ENCODE measurements around the gene ONECUT2.

Gene ONECUT2

DNA sequence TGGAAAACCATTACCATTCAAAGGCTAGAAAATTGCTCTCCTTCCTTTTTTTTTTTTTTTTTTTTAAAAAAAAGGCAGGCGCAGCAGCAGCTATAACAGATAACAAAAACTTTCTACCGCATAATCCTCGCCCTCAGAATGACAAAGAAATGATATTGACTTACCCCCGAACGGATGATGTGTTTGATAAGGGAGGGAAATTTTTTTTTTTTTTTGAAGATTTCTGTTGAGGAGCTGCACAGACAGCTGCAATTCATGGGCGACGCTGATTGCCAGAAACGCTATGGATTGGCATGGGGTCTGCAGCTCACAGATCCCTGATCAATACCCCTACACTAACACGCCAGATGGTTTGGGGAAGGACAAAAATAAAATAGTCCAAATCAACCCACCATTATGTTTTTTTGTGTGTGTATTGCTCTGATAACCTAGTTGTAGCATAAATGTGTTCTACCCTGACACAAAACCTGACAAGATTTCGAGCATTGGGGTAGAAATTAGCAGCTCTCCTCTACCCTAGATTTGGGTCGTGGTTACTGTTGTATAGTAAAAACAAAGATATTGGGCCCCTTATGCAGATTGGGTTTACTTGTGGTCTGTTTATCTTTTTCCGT lies 3.6 kb upstream of the ONECUT2 start:
- no peak for DNase-seq

DNA sequence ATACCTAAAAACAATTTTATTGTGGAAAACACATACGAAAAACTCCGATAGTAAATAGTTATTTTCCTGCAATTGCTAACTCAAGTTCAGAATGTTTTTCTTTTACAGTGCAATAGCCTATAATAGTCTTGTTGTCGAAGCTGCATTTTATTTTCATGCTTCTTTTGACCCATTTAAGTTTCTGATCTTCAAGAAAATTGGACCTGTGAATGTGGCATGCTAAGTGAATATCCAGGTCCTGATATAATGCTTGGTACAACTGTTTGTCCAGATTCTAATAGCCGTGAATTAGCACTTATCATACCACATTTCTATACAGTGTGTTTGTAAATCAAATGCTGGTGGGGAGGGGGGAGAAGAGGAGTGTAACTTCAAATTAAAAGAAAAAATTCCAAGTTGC lies 3.0 kb upstream of the ONECUT2 start:
- DNase-seq = no peak

DNA sequence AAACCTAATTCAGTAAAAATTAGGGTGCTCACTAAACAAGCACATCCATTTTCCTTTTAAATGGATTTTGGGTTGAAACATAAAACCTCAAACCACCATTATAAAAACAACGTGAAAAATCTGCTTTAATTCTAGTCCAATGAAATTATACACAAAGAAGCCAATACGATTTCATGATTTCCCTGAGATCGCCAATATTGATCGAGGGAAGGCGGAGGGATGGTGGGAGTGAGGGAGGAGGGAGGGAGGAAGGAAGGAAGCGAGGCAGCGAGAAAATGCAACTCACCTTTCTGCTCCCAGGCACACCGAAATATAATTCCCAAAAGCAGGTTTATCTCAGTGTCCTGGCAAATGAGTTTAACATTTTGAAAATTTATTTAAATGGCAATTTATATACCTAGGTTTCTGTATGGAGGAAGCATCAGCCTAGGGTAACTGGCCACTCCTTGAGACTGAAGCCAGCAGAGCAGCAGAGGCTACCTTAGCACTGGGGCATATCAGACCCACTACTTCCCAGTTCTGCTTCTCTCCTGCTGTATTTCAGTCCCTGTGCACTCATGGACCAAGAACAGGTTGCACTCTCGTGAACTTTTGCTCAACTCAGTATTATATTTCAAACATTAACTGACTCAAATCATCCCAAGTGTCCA lies 2.3 kb upstream of the ONECUT2 start:
- DNase-seq = no peak

DNA sequence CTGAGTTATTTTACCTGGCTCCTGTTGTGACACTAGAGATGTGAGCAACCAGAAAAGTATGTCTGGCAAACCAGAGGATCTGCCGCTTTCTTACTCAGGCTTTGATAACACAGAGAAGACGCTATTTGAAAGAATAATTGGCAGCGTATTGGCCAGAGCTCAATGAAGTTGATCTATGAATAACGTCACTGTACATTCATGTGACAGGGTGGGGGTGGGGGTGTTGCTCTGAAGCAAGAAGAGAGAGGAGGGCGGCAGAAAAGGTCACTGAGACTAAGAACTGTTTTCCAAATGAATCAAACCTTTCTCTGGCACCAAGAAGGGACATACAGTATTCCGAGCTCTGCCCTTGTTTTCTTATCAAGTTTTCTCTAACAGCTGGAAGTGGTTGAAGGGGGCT lies 1.7 kb upstream of the ONECUT2 start:
- DNase-seq = no peak

DNA sequence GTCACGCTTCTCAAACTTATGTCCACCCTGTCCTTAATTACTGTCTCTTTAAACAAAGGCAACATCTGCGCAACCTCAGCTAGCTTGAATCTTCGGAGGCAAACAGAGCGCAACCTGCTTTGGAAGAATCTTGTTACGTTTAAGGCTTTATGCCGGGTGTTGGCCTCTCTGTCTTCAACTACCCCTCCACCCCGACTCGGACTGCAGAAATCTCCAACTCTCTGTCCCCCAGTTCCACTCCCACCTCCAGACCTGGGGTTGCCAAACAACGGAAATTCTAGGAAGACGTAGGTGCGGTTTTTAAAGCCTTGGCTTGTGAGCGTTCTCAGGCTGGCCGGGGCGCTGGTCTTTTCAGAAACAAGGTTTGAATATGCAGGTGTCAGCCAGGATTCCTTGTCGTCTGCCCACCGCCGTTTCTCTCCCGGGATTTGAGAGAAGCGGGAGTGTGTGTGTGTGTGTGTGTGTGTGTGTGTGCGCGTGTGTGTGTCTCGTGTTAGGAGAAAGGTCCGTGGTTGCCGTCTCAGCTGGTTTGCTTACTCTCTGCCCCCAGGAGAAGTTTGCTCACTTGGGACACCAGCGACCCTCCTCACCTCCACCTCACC lies 1.1 kb upstream of the ONECUT2 start:
- DNase-seq = no peak

DNA sequence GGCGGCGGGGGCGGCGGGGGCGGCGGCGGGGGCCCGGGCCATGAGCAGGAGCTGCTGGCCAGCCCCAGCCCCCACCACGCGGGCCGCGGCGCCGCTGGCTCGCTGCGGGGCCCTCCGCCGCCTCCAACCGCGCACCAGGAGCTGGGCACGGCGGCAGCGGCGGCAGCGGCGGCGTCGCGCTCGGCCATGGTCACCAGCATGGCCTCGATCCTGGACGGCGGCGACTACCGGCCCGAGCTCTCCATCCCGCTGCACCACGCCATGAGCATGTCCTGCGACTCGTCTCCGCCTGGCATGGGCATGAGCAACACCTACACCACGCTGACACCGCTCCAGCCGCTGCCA lies 644 bp downstream of the ONECUT2 start:
- DNase-seq = no peak

DNA sequence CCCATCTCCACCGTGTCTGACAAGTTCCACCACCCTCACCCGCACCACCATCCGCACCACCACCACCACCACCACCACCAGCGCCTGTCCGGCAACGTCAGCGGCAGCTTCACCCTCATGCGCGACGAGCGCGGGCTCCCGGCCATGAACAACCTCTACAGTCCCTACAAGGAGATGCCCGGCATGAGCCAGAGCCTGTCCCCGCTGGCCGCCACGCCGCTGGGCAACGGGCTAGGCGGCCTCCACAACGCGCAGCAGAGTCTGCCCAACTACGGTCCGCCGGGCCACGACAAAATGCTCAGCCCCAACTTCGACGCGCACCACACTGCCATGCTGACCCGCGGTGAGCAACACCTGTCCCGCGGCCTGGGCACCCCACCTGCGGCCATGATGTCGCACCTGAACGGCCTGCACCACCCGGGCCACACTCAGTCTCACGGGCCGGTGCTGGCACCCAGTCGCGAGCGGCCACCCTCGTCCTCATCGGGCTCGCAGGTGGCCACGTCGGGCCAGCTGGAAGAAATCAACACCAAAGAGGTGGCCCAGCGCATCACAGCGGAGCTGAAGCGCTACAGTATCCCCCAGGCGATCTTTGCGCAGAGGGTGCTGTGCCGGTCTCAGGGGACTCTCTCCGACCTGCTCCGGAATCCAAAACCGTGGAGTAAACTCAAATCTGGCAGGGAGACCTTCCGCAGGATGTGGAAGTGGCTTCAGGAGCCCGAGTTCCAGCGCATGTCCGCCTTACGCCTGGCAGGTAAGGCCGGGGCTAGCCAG lies 1.2 kb downstream of the ONECUT2 start:
- DNase-seq = no peak

DNA sequence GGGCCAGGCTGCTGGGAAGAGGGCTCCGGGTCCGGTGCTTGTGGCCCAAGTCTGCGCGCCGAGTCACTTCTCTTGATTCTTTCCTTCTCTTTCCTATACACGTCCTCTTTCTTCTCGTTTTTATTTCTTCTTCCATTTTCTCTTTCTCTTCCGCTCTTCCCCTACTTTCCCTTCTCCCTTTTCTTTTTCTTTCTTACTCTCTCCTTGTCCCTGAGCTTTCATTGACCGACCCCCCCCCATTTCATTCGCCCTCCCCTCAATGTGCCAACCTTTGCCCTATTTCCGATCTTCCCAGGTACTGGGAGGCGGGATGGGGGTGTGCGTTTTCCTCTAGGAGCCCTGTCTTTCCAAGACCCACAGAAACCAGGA lies 1.8 kb downstream of the ONECUT2 start:
- DNase-seq = no peak

DNA sequence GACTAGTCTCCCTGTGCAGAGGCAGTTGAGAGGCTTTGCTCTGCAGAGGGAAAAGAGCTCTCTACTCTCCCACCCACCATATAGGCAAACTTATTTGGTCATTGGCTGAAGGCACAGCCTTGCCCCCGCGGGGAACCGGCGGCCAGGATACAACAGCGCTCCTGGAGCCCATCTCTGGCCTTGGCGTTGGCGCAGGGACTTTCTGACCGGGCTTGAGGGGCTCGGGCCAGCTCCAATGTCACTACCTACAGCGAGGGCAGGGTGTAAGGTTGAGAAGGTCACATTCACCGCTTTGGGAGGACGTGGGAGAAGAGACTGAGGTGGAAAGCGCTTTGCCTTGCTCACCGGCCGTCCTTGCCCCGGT lies 2.2 kb downstream of the ONECUT2 start:
- DNase-seq = no peak

DNA sequence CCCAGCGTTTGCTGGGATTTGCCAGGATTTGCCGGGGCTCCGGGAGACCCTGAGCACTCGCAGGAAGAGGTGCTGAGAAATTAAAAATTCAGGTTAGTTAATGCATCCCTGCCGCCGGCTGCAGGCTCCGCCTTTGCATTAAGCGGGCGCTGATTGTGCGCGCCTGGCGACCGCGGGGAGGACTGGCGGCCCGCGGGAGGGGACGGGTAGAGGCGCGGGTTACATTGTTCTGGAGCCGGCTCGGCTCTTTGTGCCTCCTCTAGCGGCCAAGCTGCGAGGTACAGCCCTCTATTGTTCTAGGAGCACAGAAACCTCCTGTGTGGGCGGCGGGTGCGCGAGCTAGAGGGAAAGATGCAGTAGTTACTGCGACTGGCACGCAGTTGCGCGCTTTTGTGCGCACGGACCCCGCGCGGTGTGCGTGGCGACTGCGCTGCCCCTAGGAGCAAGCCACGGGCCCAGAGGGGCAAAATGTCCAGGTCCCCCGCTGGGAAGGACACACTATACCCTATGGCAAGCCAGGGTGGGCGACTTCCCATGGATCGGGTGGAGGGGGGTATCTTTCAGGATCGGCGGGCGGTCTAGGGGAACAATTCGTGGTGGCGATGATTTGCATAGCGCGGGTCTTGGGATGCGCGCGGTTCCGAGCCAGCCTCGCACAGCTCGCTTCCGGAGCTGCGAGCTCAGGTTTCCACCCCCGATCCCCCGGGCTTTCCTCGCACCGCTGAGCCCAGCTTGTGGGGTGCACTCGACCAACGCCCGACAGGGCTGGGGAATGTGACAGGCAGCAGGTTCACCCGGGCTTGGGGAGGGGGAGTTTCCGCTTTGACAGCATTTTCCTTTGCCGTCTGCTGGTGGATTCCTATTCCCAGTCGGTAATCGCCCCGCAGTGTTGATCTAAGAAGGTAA lies 2.8 kb downstream of the ONECUT2 start:
- peak; percentile 76 for DNase-seq

DNA sequence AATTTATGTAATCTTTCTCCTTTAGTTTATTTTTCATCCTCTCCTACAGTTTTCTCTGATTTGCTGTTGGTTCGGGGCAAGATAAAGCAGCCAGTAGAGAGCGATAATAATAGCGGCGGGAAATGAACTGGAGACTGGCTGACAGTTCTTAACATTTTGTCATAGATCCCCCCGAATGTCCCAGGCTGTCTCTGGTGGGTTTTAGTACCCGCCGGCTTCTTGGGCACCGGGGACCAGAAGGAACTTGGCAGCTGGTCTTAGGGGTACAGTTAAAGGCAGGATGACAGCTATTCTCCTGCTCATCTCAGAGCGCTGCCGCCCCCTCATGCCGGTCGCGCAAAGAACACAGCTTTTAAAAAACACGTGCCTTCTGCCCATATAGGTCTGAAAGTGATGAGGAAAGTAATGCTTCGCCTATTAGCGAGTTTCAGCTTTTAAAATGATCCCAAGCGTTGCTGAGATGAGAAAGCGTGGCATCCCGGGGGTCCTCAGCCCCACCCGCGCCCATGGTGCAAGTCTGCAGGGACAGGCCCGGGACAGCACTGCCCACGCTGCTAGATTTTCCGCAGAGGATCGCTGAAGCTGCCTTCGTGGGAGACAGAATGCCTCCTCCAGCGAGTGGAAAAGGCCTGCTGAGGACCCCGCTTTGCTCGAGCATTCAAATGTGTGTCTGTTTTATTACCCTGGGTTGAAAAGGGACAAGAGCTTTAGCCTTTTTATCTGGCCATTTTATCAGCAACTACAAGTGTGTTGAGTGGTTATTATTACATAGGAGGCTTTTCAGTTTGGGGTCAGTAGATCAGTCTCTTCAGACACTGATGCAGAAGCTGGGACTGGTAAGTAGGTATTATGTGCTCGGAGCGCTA lies 3.8 kb downstream of the ONECUT2 start:
- no peak for DNase-seq

DNA sequence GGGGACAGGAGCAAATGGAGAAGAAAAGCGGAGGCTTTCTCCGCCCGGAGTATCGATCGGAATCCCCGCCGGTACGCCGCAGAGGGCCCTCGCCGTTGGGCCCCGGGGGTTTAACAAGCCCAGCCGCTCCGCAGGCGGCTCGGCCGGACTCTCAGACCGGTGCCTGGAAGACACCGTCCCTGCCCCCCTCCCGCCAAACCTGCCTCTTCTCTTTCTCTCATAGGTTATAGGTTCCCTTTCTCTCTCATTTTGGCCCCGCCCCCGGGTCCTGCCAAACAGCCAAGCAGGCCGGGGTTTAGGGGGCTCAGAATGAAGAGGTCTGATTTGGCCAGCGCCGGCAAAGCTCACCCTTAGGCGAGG lies 4.4 kb downstream of the ONECUT2 start:
- no peak for DNase-seq

DNA sequence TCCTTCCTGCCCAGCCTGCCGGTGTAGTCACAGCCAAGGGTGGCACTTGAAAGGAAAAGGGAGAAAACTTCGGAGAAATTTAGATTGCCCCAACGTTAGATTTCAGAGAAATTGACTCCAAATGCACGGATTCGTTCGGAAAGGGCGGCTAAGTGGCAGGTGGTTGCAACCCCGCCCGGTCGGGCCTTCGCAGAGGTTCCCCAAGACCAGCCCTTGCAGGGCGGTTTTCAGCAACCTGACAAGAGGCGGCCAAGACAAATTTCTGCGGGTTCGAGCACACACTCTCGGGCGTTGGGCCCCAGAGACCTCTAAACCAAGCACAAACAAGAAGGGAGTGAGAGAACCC lies 4.8 kb downstream of the ONECUT2 start:
- no peak for DNase-seq

DNA sequence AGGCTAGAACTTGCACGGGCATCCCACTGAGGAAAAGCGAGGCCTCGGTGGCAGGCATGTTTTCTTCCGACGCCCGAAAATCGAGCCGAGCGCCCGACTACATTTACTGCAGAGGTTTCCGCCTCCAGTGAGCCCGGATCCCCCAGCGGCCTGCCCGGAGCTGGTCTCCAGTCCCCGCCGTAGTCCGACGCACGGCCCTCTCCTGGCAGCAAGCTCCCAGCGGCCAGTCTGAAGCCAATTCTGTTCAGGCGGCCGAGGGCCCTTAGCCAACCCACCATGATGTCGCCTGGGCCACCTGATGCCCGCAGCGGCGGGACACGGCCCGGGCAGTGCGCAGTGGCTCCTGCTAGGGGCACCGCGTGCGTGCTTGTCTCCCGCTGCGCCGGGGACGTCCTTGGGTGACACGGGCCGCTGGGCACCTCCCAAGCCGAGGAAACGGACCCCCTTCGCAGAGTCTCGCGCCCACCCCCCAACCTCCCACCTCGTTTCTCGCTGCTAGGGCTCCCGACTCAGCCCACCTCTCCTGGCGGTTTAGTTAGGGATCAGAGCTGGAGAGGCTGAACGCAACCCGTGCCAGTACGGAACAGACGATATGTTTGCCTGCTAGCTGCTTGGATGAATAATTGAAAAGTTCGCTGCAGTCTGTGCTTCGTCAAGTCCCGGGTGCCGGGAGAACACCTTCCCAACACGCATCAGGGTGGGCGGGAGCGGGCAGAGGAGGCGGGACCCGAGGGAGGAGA lies 5.3 kb downstream of the ONECUT2 start:
- DNase-seq = no peak

DNA sequence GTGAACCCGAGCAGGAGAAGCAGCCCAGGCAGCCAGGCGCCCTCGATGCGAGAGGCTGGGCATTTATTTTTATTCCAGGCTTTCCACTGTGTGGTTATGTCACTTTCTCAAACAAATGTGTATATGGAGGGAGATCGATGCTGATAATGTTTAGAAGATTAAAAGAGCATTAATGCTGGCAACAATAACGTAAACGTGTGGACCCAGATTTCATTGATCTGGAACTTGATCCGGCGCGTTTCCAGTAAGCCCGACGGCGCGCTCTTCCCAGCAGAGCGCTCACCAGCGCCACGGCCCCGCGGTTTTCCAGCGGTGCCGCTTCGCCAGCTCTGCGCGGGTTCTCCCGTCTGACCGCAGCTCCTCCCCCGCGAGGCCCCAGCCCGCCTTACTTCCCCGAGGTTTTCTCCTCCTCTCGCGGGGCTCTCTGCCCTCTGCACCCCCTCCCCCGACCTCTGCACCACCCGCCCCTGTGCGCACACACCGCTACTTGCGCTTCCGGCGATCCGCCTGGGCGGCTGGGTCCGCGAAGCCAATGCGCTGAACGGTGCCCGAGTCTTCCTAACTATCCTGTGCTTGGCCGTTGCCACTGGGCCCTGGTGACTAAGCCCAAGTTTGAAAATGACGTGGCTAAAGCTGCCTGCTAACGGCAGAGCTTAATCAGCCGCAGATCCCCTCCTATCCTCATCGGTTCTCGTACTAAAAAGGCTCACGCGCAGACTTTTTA lies 6.1 kb downstream of the ONECUT2 start:
- no peak for DNase-seq

DNA sequence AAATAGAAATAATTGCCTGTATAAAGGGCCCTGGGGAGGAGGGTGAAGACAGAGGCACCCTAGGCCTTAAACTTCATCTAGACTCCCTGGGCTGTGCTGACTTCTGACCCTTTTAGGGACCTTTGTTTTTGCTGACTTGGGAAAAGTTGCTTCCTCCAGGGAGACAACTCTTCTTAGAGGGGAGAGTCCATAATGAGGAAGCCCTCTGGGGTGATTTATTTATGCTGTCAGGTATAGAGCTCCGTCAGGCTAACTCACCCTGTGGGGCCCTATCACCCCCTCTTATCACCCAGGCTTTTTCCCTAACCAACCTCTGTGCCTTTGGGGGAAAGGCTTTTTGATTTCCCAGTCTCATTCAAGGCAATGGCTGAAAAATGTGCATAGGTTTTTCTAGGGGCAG lies 8.1 kb downstream of the ONECUT2 start:
- no peak for DNase-seq

DNA sequence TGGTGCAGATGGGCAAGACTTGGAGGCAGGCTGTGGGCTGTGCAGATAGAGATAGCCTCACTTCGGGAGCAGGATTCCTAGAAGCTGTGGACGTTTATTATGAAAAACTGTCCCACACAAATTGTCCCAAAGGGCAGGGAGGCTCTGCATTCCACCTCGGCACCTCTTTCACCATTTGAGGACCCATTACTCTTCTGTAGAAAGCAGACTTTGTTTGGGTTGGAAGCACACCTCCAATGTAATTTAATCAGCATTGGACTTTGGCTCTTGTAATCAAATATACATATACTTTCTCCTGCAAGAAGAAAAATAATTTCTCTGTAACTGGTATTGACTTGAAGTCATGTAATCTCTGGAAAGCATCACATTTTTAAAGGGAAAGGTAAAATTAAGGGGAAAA lies 8.5 kb downstream of the ONECUT2 start:
- no peak for DNase-seq

DNA sequence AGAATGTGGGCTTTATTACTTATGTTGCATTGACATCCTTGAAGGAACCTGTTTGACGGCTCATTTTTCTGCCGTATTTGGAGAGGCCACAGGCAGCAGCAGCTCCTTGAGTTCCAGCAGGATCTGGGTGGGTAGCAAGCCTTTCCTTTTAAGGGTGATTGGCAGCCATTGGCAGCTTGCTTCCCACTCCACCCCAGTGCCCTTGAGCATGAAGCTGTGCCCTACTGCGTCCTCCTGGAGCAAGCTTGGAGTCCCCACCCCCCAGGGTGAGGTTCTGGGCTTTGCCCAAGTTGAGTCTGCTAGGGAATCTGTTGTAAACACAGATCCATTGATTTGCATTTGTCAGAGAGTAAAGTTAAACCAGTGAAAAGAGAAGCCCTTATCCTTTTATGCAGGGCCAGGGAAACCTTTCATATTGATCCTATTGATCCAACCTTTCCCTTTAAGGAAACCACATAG lies 9.2 kb downstream of the ONECUT2 start:
- DNase-seq = no peak

DNA sequence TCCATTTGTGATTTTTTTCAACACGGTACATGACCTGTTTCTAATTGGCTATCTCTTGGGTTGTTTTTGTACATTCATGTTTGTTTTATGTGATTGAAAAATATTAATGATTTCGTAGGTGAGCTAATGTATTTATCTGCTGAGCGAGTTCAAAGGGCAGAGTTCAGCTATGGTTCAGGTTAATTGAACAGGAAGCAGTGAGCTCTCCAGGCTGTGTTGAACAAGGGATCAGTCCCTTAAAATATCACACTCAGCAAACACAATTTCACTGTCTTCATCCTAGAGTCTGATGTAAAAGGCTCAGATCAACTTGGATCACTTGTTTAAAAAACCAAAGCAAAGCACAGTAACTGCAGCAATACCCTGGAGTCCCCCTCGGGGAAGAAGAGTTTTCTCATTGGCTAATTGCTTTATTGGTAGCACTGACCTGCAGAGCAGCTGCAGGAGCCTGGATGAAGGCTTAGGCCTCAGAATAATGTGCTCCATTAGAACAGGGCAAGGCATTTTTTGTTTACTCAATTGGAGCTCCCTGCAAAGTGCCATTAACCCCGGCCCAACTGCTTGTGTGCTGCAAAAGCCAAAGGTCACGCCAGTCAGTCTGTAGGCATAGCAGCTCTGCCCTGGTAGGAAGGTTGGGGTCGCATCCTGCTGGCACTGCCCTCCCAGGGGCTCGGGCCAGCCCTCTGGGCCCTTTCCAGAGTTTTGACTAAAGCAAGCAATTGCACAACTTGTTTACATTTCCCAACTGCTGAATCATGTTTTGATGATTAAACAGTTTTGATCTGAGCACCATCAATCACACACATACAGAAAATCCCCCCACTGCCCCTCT lies 10.5 kb downstream of the ONECUT2 start:
- no peak for DNase-seq

DNA sequence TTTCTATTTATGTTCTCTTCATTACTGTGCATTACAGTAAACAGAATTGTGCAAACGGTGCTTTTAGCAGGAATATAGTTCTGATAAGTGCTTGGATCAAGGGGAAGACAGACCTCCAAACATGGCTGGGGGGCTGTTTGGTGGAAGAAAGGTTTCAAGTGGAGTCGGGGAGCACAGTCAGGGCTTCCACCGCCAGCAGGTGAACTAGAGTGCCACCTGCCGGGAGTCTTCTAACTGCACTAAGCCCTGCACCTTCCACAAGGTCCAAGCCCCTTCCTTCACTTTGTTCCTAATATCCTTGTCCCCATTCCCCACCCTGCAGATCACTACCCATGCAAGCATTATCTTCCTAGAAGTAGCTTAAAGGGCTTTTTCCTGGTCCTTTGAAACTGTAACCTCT lies 11.1 kb downstream of the ONECUT2 start:
- no peak for DNase-seq

Measured in activated CD8-positive, alpha-beta memory T cell treated with anti-CD3 and anti-CD28 coated beads for 24 hours (primary cell).